ENCODE results near the gene C10orf105. TPM values are rescaled to one million over a fixed set of nuclear protein-coding genes. Genes with fewer than 3 reads are reported as not detected.

Gene C10orf105
- total and polyA plus RNA-seq, 2 donors from 2014 or later: 0.35 TPM; not detected in 1

- no peak overlapping the region for H3K27ac ChIP-seq (ENCODE audit: low read depth in 2 of 2, low read length in 2 of 2)
- FAIRE-seq (no peak), DNase-seq (no peak)
- H3K4me1 ChIP-seq (ENCODE audit: control insufficient read depth in 2 of 3, insufficient read depth in 2 of 3, low read depth in 1 of 3, low read length in 3 of 3): peaks cover 0 to 8% (median 4%) of the 10 kb centered on the region in 3 donors
- H3K27me3 ChIP-seq (ENCODE audit: control insufficient read depth, insufficient read depth, low read length): no peaks in the 10 kb centered on the region
- no peak overlapping the region for H3K9ac ChIP-seq (ENCODE audit: low read length in 3 of 3)
- no peaks in the 10 kb centered on the region for H3K36me3 ChIP-seq (ENCODE audit: control insufficient read depth in 2 of 3, insufficient read depth in 3 of 3, low read length in 3 of 3)
- H3K4me3 ChIP-seq (ENCODE audit: low read length in 3 of 3): no peak overlapping the region
- no peaks in the 10 kb centered on the region for H3K9me3 ChIP-seq (ENCODE audit: control insufficient read depth in 2 of 3, insufficient read depth in 1 of 3, low read length in 3 of 3)
- intact Hi-C loops (cut with DNase I): no loop called here
- TF ChIP-seq, protein P1, sequence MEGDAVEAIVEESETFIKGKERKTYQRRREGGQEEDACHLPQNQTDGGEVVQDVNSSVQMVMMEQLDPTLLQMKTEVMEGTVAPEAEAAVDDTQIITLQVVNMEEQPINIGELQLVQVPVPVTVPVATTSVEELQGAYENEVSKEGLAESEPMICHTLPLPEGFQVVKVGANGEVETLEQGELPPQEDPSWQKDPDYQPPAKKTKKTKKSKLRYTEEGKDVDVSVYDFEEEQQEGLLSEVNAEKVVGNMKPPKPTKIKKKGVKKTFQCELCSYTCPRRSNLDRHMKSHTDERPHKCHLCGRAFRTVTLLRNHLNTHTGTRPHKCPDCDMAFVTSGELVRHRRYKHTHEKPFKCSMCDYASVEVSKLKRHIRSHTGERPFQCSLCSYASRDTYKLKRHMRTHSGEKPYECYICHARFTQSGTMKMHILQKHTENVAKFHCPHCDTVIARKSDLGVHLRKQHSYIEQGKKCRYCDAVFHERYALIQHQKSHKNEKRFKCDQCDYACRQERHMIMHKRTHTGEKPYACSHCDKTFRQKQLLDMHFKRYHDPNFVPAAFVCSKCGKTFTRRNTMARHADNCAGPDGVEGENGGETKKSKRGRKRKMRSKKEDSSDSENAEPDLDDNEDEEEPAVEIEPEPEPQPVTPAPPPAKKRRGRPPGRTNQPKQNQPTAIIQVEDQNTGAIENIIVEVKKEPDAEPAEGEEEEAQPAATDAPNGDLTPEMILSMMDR (IDR thresholded peaks at IDR 0.05; ENCODE audit: borderline replicate concordance, extremely low read depth, insufficient read depth): no peak
These were observed 12.3 kb downstream of the C10orf105 start for GRCh38 chr10:71707240-71707789.

DNA sequence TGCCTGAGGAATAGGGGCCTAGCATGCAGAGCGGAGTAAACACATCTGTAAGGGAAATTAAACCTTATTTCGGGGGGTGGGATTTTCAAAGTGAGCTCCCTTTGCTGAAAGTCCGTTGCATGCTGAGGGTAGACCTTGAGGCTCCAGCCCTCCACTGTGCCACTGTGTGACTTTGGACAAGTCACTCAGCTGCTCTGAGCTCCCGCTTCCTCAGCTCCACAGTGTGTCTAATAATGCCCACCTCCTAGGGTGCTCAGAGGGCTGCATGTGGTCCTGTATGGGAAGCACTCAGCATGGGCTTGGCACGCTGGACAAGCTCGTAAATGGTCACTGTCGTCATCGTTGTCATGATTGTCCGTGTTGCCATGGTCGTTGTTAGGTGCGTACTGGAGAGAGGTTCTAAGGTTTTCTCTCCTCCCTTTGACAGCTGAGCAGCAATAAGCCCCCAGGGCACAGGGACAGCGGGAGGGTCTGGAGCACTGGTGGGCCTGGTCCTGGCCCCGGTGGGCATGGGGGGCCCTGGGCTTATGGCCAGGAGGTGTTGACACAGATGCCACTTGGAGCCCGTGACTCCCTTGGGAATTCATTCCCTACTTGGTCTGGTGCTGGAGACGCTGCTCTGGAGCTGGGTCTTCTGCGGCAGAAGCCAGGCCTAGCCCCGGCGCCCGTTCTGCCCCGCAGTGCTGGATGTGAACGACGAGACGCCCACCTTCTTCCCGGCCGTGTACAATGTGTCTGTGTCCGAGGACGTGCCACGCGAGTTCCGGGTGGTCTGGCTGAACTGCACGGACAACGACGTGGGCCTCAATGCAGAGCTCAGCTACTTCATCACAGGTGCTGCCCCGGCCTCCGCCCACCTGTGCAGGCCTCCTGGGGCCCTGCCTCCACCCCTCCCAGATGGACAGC lies 13.1 kb downstream of the C10orf105 start:
- TF ChIP-seq, protein P1 (IDR thresholded peaks at IDR 0.05; ENCODE audit: borderline replicate concordance, extremely low read depth, insufficient read depth): no peak
- no peaks in the 10 kb centered on the region for H3K9me3 ChIP-seq (ENCODE audit: control insufficient read depth in 2 of 3, insufficient read depth in 1 of 3, low read length in 3 of 3)
- no peak overlapping the region for H3K27ac ChIP-seq (ENCODE audit: low read depth in 2 of 2, low read length in 2 of 2)
- peaks cover 0 to 8% (median 4%) of the 10 kb centered on the region in 3 donors for H3K4me1 ChIP-seq (ENCODE audit: control insufficient read depth in 2 of 3, insufficient read depth in 2 of 3, low read depth in 1 of 3, low read length in 3 of 3)
- DNase-seq (no peak), FAIRE-seq (no peak)
- no peak overlapping the region for H3K4me3 ChIP-seq (ENCODE audit: low read length in 3 of 3)
- no peak overlapping the region for H3K9ac ChIP-seq (ENCODE audit: low read length in 3 of 3)
- intact Hi-C loops (cut with DNase I): no loop called here
- H3K27me3 ChIP-seq (ENCODE audit: control insufficient read depth, insufficient read depth, low read length): no peaks in the 10 kb centered on the region
- H3K36me3 ChIP-seq (ENCODE audit: control insufficient read depth in 2 of 3, insufficient read depth in 3 of 3, low read length in 3 of 3): no peaks in the 10 kb centered on the region

- H3K9ac ChIP-seq (ENCODE audit: low read length in 3 of 3): no peak overlapping the region
- H3K27ac ChIP-seq (ENCODE audit: low read depth in 2 of 2, low read length in 2 of 2): no peak overlapping the region
- FAIRE-seq: no peak
- H3K4me1 ChIP-seq (ENCODE audit: control insufficient read depth in 2 of 3, insufficient read depth in 2 of 3, low read depth in 1 of 3, low read length in 3 of 3): peaks cover 0 to 8% (median 4%) of the 10 kb centered on the region in 3 donors
- TF ChIP-seq, protein P1 (IDR thresholded peaks at IDR 0.05; ENCODE audit: borderline replicate concordance, extremely low read depth, insufficient read depth): no peak
- no peaks in the 10 kb centered on the region for H3K9me3 ChIP-seq (ENCODE audit: control insufficient read depth in 2 of 3, insufficient read depth in 1 of 3, low read length in 3 of 3)
- no peak overlapping the region for H3K4me3 ChIP-seq (ENCODE audit: low read length in 3 of 3)
- DNase-seq: no peak
- intact Hi-C loops (cut with DNase I): no loop called here
- H3K27me3 ChIP-seq (ENCODE audit: control insufficient read depth, insufficient read depth, low read length): no peaks in the 10 kb centered on the region
- H3K36me3 ChIP-seq (ENCODE audit: control insufficient read depth in 2 of 3, insufficient read depth in 3 of 3, low read length in 3 of 3): no peaks in the 10 kb centered on the region
These were observed 14.0 kb downstream of the C10orf105 start for GRCh38 chr10:71705582-71705981.
